ENCODE data around the gene IL4.

IL4 gene

DNA sequence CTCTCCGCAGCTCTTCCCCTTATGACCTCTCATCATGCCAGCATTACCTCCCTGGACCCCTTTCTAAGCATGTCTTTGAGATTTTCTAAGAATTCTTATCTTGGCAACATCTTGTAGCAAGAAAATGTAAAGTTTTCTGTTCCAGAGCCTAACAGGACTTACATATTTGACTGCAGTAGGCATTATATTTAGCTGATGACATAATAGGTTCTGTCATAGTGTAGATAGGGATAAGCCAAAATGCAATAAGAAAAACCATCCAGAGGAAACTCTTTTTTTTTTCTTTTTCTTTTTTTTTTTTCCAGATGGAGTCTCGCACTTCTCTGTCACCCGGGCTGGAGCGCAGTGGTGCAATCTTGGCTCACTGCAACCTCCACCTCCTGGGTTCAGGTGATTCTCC, 36.5 kb upstream of the IL4 start:
- no peak for DNase-seq (ENCODE audit: low read depth, low spot score)
- TF ChIP-seq CTCF (IDR thresholded peaks at IDR 0.05; ENCODE audit: insufficient read depth, low read length, missing control alignments): no peak
- CTCF ChIA-PET: interaction anchor here (1.2 to 1.3 kb wide), 2 partner anchors 9 to 51 kb away, joined by 3 read pairs; no protein-coding TSS in a partner anchor
- POLR2A ChIA-PET: no interaction called here
- no peak overlapping the region for H3K4me3 ChIP-seq (ENCODE audit: low read depth, low read length)

DNA sequence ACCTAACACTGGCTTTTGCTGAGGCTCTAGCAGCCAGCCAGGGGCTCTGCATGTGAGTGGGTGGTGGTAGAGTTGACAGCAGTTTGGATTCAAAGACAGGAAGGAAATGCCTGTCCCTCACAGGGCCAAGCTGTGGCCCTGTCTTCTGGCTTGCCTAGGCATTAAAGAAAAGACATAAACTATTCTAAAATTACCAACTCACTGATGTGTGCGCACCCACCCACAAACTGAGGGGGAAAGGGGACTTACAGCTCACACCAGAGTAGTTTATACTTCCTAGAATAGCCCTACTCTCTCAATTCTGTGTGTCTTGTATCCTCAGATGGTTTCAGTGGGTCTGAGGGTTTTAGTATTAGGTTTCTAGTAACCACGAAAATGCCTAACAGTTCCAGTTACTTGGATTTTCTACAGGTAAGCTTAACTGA, 34.1 kb upstream of the IL4 start:
- no peak for DNase-seq (ENCODE audit: low read depth, low spot score)
- ChIA-PET POLR2A (no interaction called here), CTCF (no interaction called here)
- H3K4me3 ChIP-seq (ENCODE audit: low read depth, low read length): no peak overlapping the region
- no peak for TF ChIP-seq CTCF (IDR thresholded peaks at IDR 0.05; ENCODE audit: insufficient read depth, low read length, missing control alignments)

- CTCF ChIA-PET: no interaction called here
- POLR2A ChIA-PET: no interaction called here
- no peak for TF ChIP-seq CTCF (IDR thresholded peaks at IDR 0.05; ENCODE audit: insufficient read depth, low read length, missing control alignments)
Observed at GRCh38 chr5:132640613-132641012, 33.2 kb upstream of the IL4 start.

GRCh38 chr5:132641241-132641723, 32.5 kb upstream of the IL4 start:
- no peak for DNase-seq (ENCODE audit: low read depth, low spot score)
- ChIA-PET POLR2A (no interaction called here), CTCF (no interaction called here)
- H3K4me3 ChIP-seq (ENCODE audit: low read depth, low read length): no peak overlapping the region
- no peak for TF ChIP-seq CTCF (IDR thresholded peaks at IDR 0.05; ENCODE audit: insufficient read depth, low read length, missing control alignments)

More at GRCh38 chr5:132640613-132641012, 33.2 kb upstream of the IL4 start:
- H3K4me3 ChIP-seq (ENCODE audit: low read depth, low read length): no peak overlapping the region
- no peak for DNase-seq (ENCODE audit: low read depth, low spot score)

DNA sequence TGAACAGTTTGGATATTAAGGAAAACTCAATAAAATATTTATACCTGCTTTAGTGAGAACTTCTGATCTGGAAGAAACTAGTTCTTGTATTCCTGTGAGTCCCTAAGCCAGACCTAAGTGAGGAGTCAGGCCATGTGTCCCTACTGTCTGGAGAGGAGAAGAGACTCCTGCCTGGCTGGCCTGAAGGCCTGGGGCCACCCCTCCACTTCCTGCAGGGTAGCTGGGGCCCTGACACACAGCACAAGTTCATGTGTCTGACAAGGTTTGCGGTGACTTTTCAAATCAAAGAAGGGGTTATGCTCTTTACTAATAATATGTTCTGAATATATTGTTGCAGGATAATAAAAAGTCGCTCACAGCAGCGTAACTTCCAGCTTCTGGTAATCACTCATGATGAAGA, 31.9 kb upstream of the IL4 start:
- H3K4me3 ChIP-seq (ENCODE audit: low read depth, low read length): no peak overlapping the region
- POLR2A ChIA-PET: no interaction called here
- CTCF ChIA-PET: no interaction called here
- no peak for TF ChIP-seq CTCF (IDR thresholded peaks at IDR 0.05; ENCODE audit: insufficient read depth, low read length, missing control alignments)
- no peak for DNase-seq (ENCODE audit: low read depth, low spot score)

- no peak for DNase-seq (ENCODE audit: low read depth, low spot score)
- CTCF ChIA-PET: no interaction called here
- TF ChIP-seq CTCF (IDR thresholded peaks at IDR 0.05; ENCODE audit: insufficient read depth, low read length, missing control alignments): no peak
- POLR2A ChIA-PET: no interaction called here
- H3K4me3 ChIP-seq (ENCODE audit: low read depth, low read length): no peak overlapping the region
Observed at GRCh38 chr5:132644177-132644576, 29.6 kb upstream of the IL4 start.
